SU-DHL-6 (cell line): ENCODE measurements around the gene MUC6.

Experiments
- H2AFZ ChIP-seq: fragments of 200-600 bp; sonication (generic); 2 replicates; pipeline ENCODE4 v1.6.1; 2014; ENCODE audit warnings: low read depth, mild to moderate bottlenecking, moderate library complexity, mixed read lengths, antibody characterized with exemption, low read length; ENCODE audit not compliant: severe bottlenecking
- H3F3A ChIP-seq: fragments of 200-600 bp; shearing (Covaris generic); 2 replicates; pipeline ENCODE4 v1.6.0; 2016; ENCODE audit warnings: antibody characterized with exemption, mild to moderate bottlenecking; ENCODE audit not compliant: insufficient read depth
- H3K27ac ChIP-seq: fragments of 200-600 bp; sonication (generic); 2 replicates; pipeline ENCODE4 v1.5.1; 2016; ENCODE audit warnings: low read depth, mild to moderate bottlenecking, low read length, moderate library complexity, mixed read lengths
- H3K27me3 ChIP-seq: fragments of 200-600 bp; sonication (generic), shearing (Covaris generic); 2 replicates; pipeline ENCODE4 v1.6.0; 2014; ENCODE audit warnings: mild to moderate bottlenecking, low read length
- H3K36me3 ChIP-seq: fragments of 200-600 bp; sonication (generic); 2 replicates; pipeline ENCODE4 v1.6.1; 2014; ENCODE audit warnings: mild to moderate bottlenecking, low read length, mixed read lengths
- H3K4me2 ChIP-seq: fragments of 300-600, 200-600 bp; shearing (Covaris generic), sonication (generic); 2 replicates; pipeline ENCODE4 v1.6.0; 2014; ENCODE audit warnings: low read length, low read depth, mild to moderate bottlenecking; ENCODE audit not compliant: poor library complexity, severe bottlenecking
- H3K4me3 ChIP-seq: fragments of 200-600 bp; sonication (generic); 2 replicates; pipeline ENCODE4 v1.5.1; 2014; ENCODE audit warnings: antibody characterized with exemption, low read length, mild to moderate bottlenecking, mixed read lengths; ENCODE audit not compliant: insufficient read depth, poor library complexity, severe bottlenecking
- H3K79me2 ChIP-seq: fragments of 200-600 bp; sonication (generic); 2 replicates; pipeline ENCODE4 v1.6.1; 2014; ENCODE audit warnings: mild to moderate bottlenecking, low read length, moderate library complexity; ENCODE audit not compliant: insufficient read depth
- H3K9ac ChIP-seq: fragments of 200-600 bp; sonication (generic); 2 replicates; pipeline ENCODE4 v1.7.0; 2014; ENCODE audit warnings: mild to moderate bottlenecking, low read length
- H3K9me2 ChIP-seq: fragments of 200-600 bp; sonication (generic); replicated peaks from 2 replicates; pipeline ENCODE4 v1.6.1; 2014; ENCODE audit warnings: low read length; ENCODE audit not compliant: insufficient read depth
- H3K9me3 ChIP-seq: fragments of 200-600 bp; sonication (generic); 2 replicates; pipeline ENCODE4 v1.6.1; 2014; ENCODE audit warnings: low read length, mixed read lengths; ENCODE audit not compliant: insufficient read depth
- H4K20me1 ChIP-seq: fragments of 200-600 bp; sonication (generic); 2 replicates; pipeline ENCODE4 v1.6.1; 2014; ENCODE audit warnings: low read depth, mild to moderate bottlenecking, antibody characterized with exemption, low read length, moderate library complexity, mixed read lengths
- CTCF ChIP-seq: fragments of 200-600 bp; sonication (generic); IDR thresholded peaks from one replicate; pipeline ENCODE4 v1.5.1; 2017; ENCODE audit warnings: antibody characterized with exemption, mild to moderate bottlenecking, low read length, moderate library complexity; ENCODE audit not compliant: insufficient read depth, poor library complexity, severe bottlenecking
- EZH2phosphoT487 ChIP-seq: fragments of 200-600 bp; sonication (generic), shearing (Covaris generic); conservative IDR thresholded peaks from 2 replicates; pipeline ENCODE4 v1.6.1; 2018; ENCODE audit warnings: mild to moderate bottlenecking, antibody characterized with exemption, low read length, moderate library complexity, mixed read lengths

The MUC6 gene

DNA sequence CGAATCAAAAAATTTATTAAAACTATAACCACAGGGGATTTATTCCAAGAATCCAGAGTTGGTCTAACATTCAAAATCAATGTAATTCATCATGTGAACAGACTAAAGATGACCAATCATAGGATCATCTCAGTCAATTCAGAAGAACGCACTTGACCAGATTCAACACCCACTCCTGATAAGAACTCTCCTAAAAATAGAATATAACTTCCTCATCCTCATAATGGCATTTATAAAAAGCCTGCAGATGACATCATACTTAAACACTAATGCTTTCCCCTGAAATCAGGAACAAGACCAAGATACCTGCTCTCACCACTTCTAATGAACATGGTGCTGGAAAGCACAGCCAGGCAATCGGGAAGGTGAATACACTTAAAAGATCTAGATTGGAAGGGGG is 27.6 kb upstream of the MUC6 start:
- Histone ChIP-seq H3K9ac (no peak overlapping the region), H4K20me1 (no peaks in the 10 kb centered on the region), H3K27me3 (no peaks in the 10 kb centered on the region), H2AFZ (no peak overlapping the region), H3K36me3 (no peaks in the 10 kb centered on the region), H3K4me3 (no peak overlapping the region), H3F3A (no peaks in the 10 kb centered on the region), H3K9me2 (no peaks in the 10 kb centered on the region), H3K9me3 (no peaks in the 10 kb centered on the region), H3K27ac (no peak overlapping the region), H3K4me2 (no peak overlapping the region), H3K79me2 (no peaks in the 10 kb centered on the region)
- no peak for TF ChIP-seq EZH2phosphoT487
- TF ChIP-seq CTCF: no peak

GRCh38 chr11:1062075-1062820 is 25.7 kb upstream of the MUC6 start:
- no peak overlapping the region for H3K4me3 ChIP-seq
- H3K36me3 ChIP-seq: no peaks in the 10 kb centered on the region
- H3K79me2 ChIP-seq: no peaks in the 10 kb centered on the region
- H3K27me3 ChIP-seq: no peaks in the 10 kb centered on the region
- TF ChIP-seq EZH2phosphoT487 (no peak), CTCF (no peak)
- no peak overlapping the region for H3K9ac ChIP-seq
- no peak overlapping the region for H3K4me2 ChIP-seq
- H2AFZ ChIP-seq: no peak overlapping the region
- H3K9me2 ChIP-seq: no peaks in the 10 kb centered on the region
- no peaks in the 10 kb centered on the region for H4K20me1 ChIP-seq
- H3F3A ChIP-seq: no peaks in the 10 kb centered on the region
- H3K27ac ChIP-seq: no peak overlapping the region
- no peaks in the 10 kb centered on the region for H3K9me3 ChIP-seq

- no peaks in the 10 kb centered on the region for H4K20me1 ChIP-seq
- no peaks in the 10 kb centered on the region for H3K79me2 ChIP-seq
- no peak overlapping the region for H3K27ac ChIP-seq
- no peaks in the 10 kb centered on the region for H3F3A ChIP-seq
- no peak overlapping the region for H3K9ac ChIP-seq
- no peaks in the 10 kb centered on the region for H3K9me3 ChIP-seq
- H3K36me3 ChIP-seq: no peaks in the 10 kb centered on the region
- TF ChIP-seq EZH2phosphoT487 (no peak), CTCF (no peak)
- no peaks in the 10 kb centered on the region for H3K27me3 ChIP-seq
- no peaks in the 10 kb centered on the region for H3K9me2 ChIP-seq
- H2AFZ ChIP-seq: no peak overlapping the region
- H3K4me2 ChIP-seq: no peak overlapping the region
- no peak overlapping the region for H3K4me3 ChIP-seq
These were observed 24.5 kb upstream of the MUC6 start for GRCh38 chr11:1060852-1061616.
